HG02623 (cell line): ENCODE measurements around the gene ITSN1.
"Not testable (repeated sequence)": the region's sequence is repeated elsewhere in the genome, so short reads cannot be mapped to it uniquely, and the experiment has no call there.

ENCODE experiments used
- ATAC-seq: cut with Tn5 transposase; IDR thresholded peaks from one replicate; pipeline ENCODE4 v1.9.1; 2021; ENCODE audit warnings: moderate library complexity; ENCODE audit not compliant: unreplicated experiment

ITSN1 gene

GRCh38 chr21:33915368-33916199 is 273.3 kb downstream of the ITSN1 start, which contains the start of gene ATP5PO:
Gene ATP5PO (minus strand): TSS chr21:33915804. CDS start chr21:33915763, 41 bp downstream.
- ATAC-seq: peak; percentile 97

DNA sequence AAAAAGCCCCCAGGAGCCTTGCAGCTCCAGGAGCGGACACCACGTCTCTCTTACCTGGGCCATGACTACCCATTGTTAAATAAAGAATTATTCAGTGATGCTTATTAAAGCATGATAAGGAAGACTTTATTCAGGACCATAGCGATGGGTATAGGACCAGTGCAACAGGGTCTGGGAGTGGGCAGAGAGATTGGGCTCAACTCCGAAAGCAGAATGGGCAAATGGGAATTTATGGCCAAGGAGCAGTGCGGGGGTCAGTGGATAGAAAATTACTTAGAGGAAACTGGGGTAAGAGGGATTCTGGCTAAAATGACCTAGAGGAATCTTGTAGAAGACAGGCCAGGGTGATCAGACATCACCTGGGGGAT is 273.9 kb downstream of the ITSN1 start:
- no peak for ATAC-seq

GRCh38 chr21:33917421-33917820 is 275.1 kb downstream of the ITSN1 start:
- ATAC-seq: no peak

GRCh38 chr21:33924079-33924765 is 281.9 kb downstream of the ITSN1 start:
- ATAC-seq: peak; percentile 81

DNA sequence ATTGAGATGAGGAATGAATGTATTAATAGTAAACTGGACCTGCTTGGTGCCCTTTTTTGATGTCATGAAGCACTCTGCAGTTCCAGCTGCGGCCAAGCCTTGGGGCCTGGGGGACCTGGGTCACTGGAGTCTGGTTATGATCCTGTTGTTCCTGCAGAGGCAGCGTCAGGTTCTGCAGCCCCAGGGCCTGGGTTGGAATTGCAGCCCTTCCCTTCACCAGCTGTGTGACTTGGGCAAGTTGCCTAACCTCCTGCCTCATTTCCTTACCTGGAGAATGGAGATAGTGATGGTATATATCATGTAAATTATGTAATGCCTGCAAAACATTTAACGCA is 282.4 kb downstream of the ITSN1 start:
- ATAC-seq: no peak

GRCh38 chr21:33926248-33926647 is 283.9 kb downstream of the ITSN1 start:
- ATAC-seq: not testable (repeated sequence)

GRCh38 chr21:33931052-33931798 is 288.9 kb downstream of the ITSN1 start:
- ATAC-seq: not testable (repeated sequence)

GRCh38 chr21:33931799-33932390 is 289.6 kb downstream of the ITSN1 start:
- no peak for ATAC-seq

GRCh38 chr21:33932731-33933130 is 290.4 kb downstream of the ITSN1 start:
- ATAC-seq: no peak

DNA sequence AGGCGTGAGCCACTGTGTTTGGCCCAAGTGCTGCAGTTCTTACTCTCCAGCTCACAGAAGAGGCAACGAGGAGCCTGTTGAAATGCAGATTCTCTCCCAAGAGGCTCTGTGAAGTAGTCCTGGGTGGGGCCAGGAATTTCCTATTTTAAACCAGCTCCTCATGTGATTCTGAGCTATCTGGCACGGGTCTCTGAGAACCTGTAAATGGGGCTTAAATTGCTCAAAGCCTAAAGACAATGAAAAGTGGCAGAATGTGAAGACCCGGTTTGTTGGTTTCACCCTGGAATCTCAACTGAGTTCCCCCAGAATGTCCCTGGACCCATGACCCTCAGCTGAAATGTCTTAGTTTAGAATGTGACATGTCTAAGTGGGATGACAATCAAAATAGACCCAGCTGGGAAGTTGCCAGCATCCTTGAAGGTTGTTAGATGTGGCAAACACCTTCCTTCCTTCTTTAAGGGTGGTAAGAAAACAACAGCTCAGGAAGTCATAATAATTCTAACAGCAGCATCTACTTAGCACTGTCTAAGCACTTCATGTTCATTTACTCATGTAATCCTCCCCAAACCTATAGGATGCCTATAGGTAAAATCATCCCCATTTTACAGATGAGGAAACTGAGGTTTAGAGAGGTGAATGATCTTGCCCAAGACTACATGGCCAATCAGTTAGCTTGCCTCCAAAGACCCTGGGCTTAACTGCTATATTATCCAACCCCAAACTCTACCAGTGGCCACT is 294.2 kb downstream of the ITSN1 start:
- no peak for ATAC-seq

- ATAC-seq: no peak
Observed at GRCh38 chr21:33937146-33937545, 294.8 kb downstream of the ITSN1 start.

DNA sequence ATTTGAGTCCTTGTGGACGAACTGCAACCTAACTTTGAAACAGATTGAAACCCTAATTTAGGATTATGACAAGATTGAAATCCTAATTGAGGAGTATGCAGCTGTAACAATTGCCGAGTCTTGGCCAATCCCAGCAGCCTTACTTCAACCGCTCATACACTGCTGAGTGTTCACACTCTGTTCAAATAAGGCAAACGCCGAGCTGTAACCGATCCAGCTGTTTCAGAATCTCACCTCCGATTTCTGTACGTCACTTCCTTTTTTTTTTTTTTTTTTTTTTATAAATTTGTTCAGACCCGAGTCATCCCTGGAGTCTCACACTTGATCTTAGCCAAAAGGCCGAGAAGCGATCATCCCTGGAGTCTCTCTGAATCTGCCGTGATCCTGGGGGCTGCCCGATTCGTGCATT is 295.6 kb downstream of the ITSN1 start:
- ATAC-seq: no peak

DNA sequence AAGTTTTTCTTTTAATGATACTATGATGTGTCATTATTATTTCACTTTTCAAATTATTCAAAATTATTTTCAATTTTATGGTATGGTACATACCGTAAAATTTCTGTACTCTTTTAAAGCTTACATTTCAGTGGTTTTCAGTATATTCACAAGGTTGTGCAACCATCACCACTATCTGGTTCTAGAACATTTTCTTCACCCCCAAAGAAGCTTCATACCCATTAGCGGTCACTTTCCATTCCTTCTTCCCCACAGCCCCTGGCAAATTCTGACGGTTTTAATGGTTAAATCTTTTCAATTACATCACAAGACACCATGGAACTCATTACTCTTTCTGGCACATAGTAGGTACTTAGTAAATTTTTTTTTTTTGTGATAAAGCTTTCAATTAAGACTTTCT is 296.1 kb downstream of the ITSN1 start:
- ATAC-seq: no peak

DNA sequence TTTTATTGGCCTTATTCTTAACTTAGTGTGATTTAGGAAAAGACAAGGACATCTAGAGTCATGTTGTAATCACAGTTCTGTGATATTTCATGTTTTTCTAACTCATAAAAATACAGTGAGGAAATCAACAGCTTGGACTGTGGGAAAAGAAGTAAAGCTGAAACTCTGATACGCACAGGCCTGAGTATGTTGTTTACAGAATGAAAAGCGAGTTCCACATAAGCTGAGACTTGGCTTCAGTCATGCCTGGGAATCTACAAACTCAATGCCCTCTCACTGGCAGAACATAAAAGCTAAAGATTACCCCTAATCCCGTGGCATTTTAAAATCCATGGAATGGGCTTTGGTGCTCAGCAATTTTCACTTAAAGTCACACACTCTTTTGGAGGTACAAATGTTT is 296.9 kb downstream of the ITSN1 start:
- ATAC-seq: no peak

DNA sequence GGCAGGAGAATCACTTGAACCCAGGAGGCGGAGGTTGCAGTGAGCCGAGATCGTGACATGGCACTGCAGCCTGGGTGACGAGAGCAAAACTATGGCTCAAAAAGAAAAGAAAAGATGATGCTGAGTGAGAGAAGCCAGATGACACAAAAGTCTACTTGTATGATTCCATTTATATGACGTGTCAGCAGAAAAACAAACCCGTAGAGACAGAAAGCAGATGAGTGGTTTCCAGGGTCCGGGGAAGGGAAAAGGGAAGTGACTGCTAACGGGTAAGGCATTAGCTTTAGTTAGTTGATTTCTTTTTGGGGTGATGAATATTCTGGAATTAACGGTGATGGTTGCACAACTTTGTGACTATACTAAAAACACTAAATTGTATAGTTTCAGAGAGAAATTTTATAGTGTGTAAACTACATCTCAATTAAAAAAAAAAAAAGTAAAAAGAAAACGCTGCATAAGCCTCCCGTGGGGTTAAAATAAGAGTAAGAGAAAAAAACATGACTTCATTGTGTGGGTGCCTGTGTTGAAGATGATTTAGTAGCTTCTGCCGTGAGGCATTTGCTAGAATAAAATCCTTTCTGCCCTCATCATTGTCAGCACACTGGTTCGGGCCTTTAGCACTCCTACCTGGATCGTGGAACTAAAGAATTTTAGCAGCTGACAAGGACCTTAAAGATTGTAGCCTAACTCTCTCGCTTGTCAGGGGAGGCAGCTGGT is 298.0 kb downstream of the ITSN1 start:
- no peak for ATAC-seq

DNA sequence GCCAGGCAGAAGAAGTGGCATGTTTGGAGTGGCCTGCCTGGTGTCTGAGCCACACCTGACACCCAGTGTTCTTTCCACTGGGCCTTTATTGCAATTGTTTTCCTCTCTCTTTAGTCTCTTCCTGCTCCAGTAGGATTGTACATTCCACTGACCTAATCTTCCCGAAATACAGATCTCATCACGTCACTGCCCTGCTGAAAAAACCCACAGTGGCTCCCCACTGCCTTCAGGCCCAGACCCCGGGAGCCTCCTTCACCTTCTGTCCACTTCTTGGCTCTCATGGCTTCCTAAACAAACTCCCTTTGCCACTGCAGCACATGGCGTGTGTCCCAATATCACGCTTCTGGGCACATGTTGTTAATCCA is 298.6 kb downstream of the ITSN1 start:
- ATAC-seq: no peak

GRCh38 chr21:33942426-33942825 is 300.1 kb downstream of the ITSN1 start:
- no peak for ATAC-seq

DNA sequence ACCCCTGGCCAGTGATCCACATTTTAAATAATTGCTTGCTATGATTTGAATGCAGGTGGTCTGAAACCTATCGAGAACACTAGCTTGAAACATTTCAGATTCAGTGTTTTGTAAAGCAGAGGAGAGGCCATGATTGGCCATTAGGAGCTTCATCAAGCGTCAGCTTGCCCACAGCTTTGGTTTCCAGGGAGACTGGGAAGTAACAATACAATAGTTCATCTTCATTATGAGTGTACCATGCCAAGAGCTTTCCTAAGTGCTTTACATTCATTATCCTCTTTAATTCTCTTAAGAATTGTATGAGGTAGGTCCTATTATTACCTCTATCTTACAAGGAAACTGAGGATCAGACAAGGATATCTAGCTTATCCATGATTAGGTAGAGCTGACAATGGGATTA is 301.0 kb downstream of the ITSN1 start:
- ATAC-seq: no peak

DNA sequence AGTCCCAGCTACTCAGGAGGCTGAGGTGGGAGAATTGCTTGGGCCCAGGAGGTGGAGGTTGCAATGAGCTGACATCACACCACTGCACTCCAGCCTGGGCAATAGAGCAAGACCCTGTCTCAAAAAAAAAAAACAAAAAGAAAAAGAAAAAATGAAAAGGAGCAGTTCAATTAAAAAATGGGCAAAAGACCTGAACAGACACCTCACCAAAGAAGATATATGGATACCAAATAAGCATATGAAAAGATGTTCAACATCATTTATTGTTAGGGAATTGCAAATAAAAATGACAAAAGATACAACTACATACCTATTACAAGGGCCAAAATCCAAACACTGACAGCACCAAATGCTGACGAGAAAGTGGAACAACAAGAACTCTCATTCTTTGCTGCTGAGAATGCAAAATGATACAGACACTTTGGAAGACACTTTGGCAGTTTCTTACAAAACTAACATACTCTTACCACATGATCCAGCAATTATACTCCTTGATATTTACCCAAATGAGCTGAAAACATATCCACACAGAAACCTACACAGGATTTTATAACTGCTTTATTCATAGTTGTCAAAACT is 302.0 kb downstream of the ITSN1 start:
- no peak for ATAC-seq
